Liver (tissue), 9 donors: ENCODE data around the gene HSP90AA1. TPM values are rescaled to one million over a fixed set of nuclear protein-coding genes. Genes with fewer than 3 reads are reported as not detected.

Experiments used
- DNase-seq: peaks from one replicate; pipeline ENCODE4 v3.0.0-alpha.2; 2017; ENCODE audit warnings: low spot score
- H3K27ac ChIP-seq, 2 donors: one replicate each; pipeline ENCODE4 v1.7.0; 2013; ENCODE audit warnings: inconsistent platforms in 2 of 2, low read length in 2 of 2, control low read depth in 1 of 2, low read depth in 1 of 2, mild to moderate bottlenecking in 1 of 2
- H3K27me3 ChIP-seq, 4 donors: one replicate each; pipeline versions ENCODE4 v1.6.1 to v1.7.0; 2013; ENCODE audit warnings: low read length in 3 of 4, inconsistent platforms in 1 of 4, mild to moderate bottlenecking in 1 of 4, moderate library complexity in 1 of 4; ENCODE audit not compliant: control insufficient read depth in 4 of 4, insufficient read depth in 4 of 4
- H3K36me3 ChIP-seq, 4 donors: one replicate each; pipeline versions ENCODE4 v1.6.1 to v1.7.0; 2013; ENCODE audit warnings: low read length in 3 of 4, mild to moderate bottlenecking in 3 of 4, low read depth in 1 of 4, moderate library complexity in 1 of 4; ENCODE audit not compliant: control insufficient read depth in 4 of 4, insufficient read depth in 3 of 4
- H3K4me1 ChIP-seq, 4 donors: one replicate each; pipeline versions ENCODE4 v1.6.1 to v1.7.0; 2013; ENCODE audit warnings: low read length in 3 of 4, mild to moderate bottlenecking in 3 of 4, moderate library complexity in 1 of 4; ENCODE audit not compliant: control insufficient read depth in 4 of 4, insufficient read depth in 4 of 4
- H3K4me3 ChIP-seq, 3 donors: one replicate each; pipeline versions ENCODE4 v1.6.1 to v1.7.0; 2013; ENCODE audit warnings: low read length in 3 of 3, control low read depth in 1 of 3, low read depth in 1 of 3, mild to moderate bottlenecking in 1 of 3
- H3K9ac ChIP-seq, 2 donors: one replicate each; pipeline ENCODE4 v1.7.0; 2013; ENCODE audit warnings: low read length in 2 of 2, mild to moderate bottlenecking in 2 of 2, moderate library complexity in 2 of 2, control low read depth in 1 of 2, low read depth in 1 of 2
- H3K9me3 ChIP-seq, 4 donors: one replicate each; pipeline versions ENCODE4 v1.6.1 to v1.7.0; 2013; ENCODE audit warnings: low read length in 3 of 4; ENCODE audit not compliant: control insufficient read depth in 4 of 4
- ATF3 ChIP-seq: IDR thresholded peaks from 2 replicates; pipeline ENCODE4 v1.6.1; 2016; ENCODE audit warnings: antibody characterized with exemption
- CTCF ChIP-seq: fragments of 150-350 bp; IDR thresholded peaks from 2 replicates; pipeline ENCODE4 v1.5.1; 2017; ENCODE audit warnings: improper control_type of control experiment, low read depth, low read length; ENCODE audit not compliant: missing input control
- EGR1 ChIP-seq, 2 donors: IDR thresholded peaks; 2 replicates each; pipeline ENCODE4 v1.6.1; 2016 to 2018; ENCODE audit warnings: antibody characterized with exemption in 2 of 2, low read depth in 2 of 2
- FOXA1 ChIP-seq: IDR thresholded peaks from 2 replicates; pipeline ENCODE4 v1.6.1; 2016; ENCODE audit warnings: antibody characterized with exemption
- FOXA2 ChIP-seq: IDR thresholded peaks from 2 replicates; pipeline ENCODE4 v1.6.1; 2016; ENCODE audit warnings: antibody characterized with exemption
- GABPA ChIP-seq, 2 donors: IDR thresholded peaks in 1 of 2; conservative IDR thresholded peaks in 1 of 2; 2 replicates each; pipeline ENCODE4 v1.6.1; 2016; ENCODE audit warnings: antibody characterized with exemption in 2 of 2, mild to moderate bottlenecking in 1 of 2, moderate library complexity in 1 of 2
- HNF4A ChIP-seq, 2 donors: conservative IDR thresholded peaks; 2 replicates each; pipeline ENCODE4 v1.6.1; 2016; ENCODE audit warnings: antibody characterized with exemption in 2 of 2, mild to moderate bottlenecking in 2 of 2
- HNF4G ChIP-seq: IDR thresholded peaks from 2 replicates; pipeline ENCODE4 v1.6.1; 2016; ENCODE audit warnings: antibody characterized with exemption
- JUND ChIP-seq, 2 donors: IDR thresholded peaks; 2 replicates each; pipeline ENCODE4 v1.6.1; 2016; ENCODE audit warnings: antibody characterized with exemption in 2 of 2
- MAX ChIP-seq: IDR thresholded peaks from 2 replicates; pipeline ENCODE4 v1.6.1; 2016; ENCODE audit warnings: antibody characterized with exemption
- NR2F2 ChIP-seq: IDR thresholded peaks from 2 replicates; pipeline ENCODE4 v1.6.1; 2016; ENCODE audit warnings: antibody characterized with exemption
- RAD21 ChIP-seq, 2 donors: IDR thresholded peaks; 2 replicates each; pipeline ENCODE4 v1.6.1; 2016; ENCODE audit warnings: antibody characterized with exemption in 2 of 2, mild to moderate bottlenecking in 2 of 2
- REST ChIP-seq: IDR thresholded peaks from 2 replicates; pipeline ENCODE4 v1.6.1; 2016; ENCODE audit warnings: antibody characterized with exemption, mild to moderate bottlenecking
- RXRA ChIP-seq, 2 donors: IDR thresholded peaks; 2 replicates each; pipeline ENCODE4 v1.6.1; 2017 to 2018; ENCODE audit warnings: antibody characterized with exemption in 2 of 2, mild to moderate bottlenecking in 1 of 2
- SP1 ChIP-seq: IDR thresholded peaks from 2 replicates; pipeline ENCODE4 v1.6.1; 2018; ENCODE audit warnings: antibody characterized with exemption, mild to moderate bottlenecking
- TAF1 ChIP-seq: conservative IDR thresholded peaks from 2 replicates; pipeline ENCODE4 v1.6.1; 2016; ENCODE audit warnings: antibody characterized with exemption, mild to moderate bottlenecking
- YY1 ChIP-seq: IDR thresholded peaks from 2 replicates; pipeline ENCODE4 v1.6.1; 2016; ENCODE audit warnings: antibody characterized with exemption, mild to moderate bottlenecking
- ZBTB33 ChIP-seq: IDR thresholded peaks from 2 replicates; pipeline ENCODE4 v1.6.1; 2016; ENCODE audit warnings: antibody characterized with exemption
- WGBS: extraction: QIAGEN DNeasy Blood & Tissue Kit; methylation state at CpG from one replicate; pipeline ENCODE4 v1.1.7; 2013; 5-methylcytosine and 5-hydroxymethylcytosine counted together
- polyA plus RNA-seq, 2 donors: library from polyadenylated mRNA; stranded (reverse) in 1 of 2; unstranded in 1 of 2; fragments of 200-250 nt in 1 of 2; fragments of >200 nt in 1 of 2; fragmentation: Nextera tagmentation in 1 of 2; extraction: Ambion mirVana in 1 of 2; gene quantifications; one replicate each; pipeline versions ENCODE4 v1.2.1 to v1.2.3, GENCODE V29; 2013 to 2015
- total RNA-seq, 2 donors: library from RNA; depleted of rRNA; stranded (reverse); fragments of >200 nt; gene quantifications; one replicate each; pipeline ENCODE4 v1.2.3, GENCODE V29; 2014
- donor health status: healthy.
- donor health status: healthy.
- donor health status: healthy.
- donor health status: healthy.
- donor health status: healthy.

The HSP90AA1 gene
- total and polyA plus RNA-seq, 4 donors = 174 to 386 (median 287) TPM

DNA sequence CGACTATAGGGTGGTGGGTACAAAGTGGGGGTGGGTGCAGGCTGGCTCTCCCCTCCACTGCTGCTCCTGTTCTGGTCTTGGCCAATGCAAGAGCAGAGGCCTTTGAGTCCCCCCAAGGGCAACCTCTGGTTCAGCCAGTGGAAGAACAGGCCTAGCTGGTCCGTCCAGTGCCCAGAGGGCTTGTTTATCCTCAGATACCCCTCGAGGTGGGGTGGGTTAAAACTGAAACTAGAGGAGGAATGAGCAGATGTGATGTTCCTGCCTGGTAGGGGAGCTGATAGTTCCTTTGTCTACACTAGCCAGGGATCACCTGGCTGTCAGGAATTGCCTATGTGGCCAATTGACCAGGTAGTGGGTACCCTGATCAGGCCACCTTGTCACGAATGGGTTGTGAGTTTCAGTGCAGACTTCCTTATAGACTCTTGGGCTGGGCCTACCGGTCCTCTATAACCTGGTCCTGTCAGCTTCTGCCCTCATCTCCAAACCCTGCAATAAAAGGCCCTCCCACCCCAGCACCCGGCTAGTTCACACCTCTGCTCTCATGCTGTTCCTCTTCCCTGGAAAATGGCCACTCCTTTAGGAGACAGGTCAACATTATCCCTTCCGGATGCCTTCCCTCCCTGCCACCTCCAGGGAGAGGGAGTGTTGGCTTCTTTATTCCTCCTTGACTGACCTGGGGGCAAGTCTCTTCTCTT lies 10.7 kb upstream of the HSP90AA1 start:
- Histone ChIP-seq H3K9ac (no peak overlapping the region), H3K36me3 (no peaks in the 10 kb centered on the region), H3K4me3 (no peak overlapping the region), H3K27ac (no peak overlapping the region), H3K4me1 (peaks cover 0 to 6% (median 3%) of the 10 kb centered on the region in 4 donors), H3K27me3 (no peaks in the 10 kb centered on the region), H3K9me3 (no peaks in the 10 kb centered on the region)
- DNase-seq = no peak
- 74% methylated on average over 7 of the region's 7 CpGs for WGBS
- TF ChIP-seq YY1 = no peak
- no peak for TF ChIP-seq GABPA (IDR thresholded peaks at IDR 0.05 in 1 of 2, conservative IDR thresholded peaks at IDR 0.05 in 1 of 2)
- TF ChIP-seq FOXA2 = no peak
- no peak for TF ChIP-seq SP1
- no peak for TF ChIP-seq EGR1 (IDR thresholded peaks at IDR 0.05; ENCODE audit: low read depth in 2 of 2)
- TF ChIP-seq RXRA (IDR thresholded peaks at IDR 0.05) = no peak
- TF ChIP-seq NR2F2 = no peak
- no peak for TF ChIP-seq ATF3
- no peak for TF ChIP-seq JUND (IDR thresholded peaks at IDR 0.05)
- TF ChIP-seq CTCF = no peak
- no peak for TF ChIP-seq REST
- no peak for TF ChIP-seq FOXA1
- TF ChIP-seq HNF4A (conservative IDR thresholded peaks at IDR 0.05) = no peak
- no peak for TF ChIP-seq MAX
- no peak for TF ChIP-seq RAD21 (IDR thresholded peaks at IDR 0.05)
- no peak for TF ChIP-seq HNF4G
- TF ChIP-seq ZBTB33 = no peak
- TF ChIP-seq TAF1 = no peak
